HG02973 (cell line): ENCODE results near the gene CHD2.

Source experiments
- ATAC-seq: cut with Tn5 transposase; IDR thresholded peaks from one replicate; pipeline ENCODE4 v1.9.1; 2021; ENCODE audit warnings: moderate library complexity; ENCODE audit not compliant: unreplicated experiment

CHD2 gene

GRCh38 chr15:93063796-93064690 lies 163.9 kb downstream of the CHD2 start:
- no peak for ATAC-seq

GRCh38 chr15:93065641-93066045 lies 165.5 kb downstream of the CHD2 start:
- no peak for ATAC-seq

- ATAC-seq: no peak
Measured at GRCh38 chr15:93066224-93066681, 166.1 kb downstream of the CHD2 start.

GRCh38 chr15:93066834-93067648 lies 166.9 kb downstream of the CHD2 start:
- ATAC-seq: no peak

- ATAC-seq: no peak
Measured at GRCh38 chr15:93067649-93068085, 167.5 kb downstream of the CHD2 start.

- no peak for ATAC-seq
Measured at GRCh38 chr15:93068581-93069199, 168.6 kb downstream of the CHD2 start.

- no peak for ATAC-seq
Measured at GRCh38 chr15:93070132-93070531, 170.0 kb downstream of the CHD2 start.

GRCh38 chr15:93070551-93071296 lies 170.6 kb downstream of the CHD2 start:
- ATAC-seq: no peak

GRCh38 chr15:93071469-93071936 lies 171.4 kb downstream of the CHD2 start:
- ATAC-seq: no peak

GRCh38 chr15:93072011-93072410 lies 171.9 kb downstream of the CHD2 start:
- no peak for ATAC-seq

GRCh38 chr15:93072411-93073394 lies 172.6 kb downstream of the CHD2 start:
- no peak for ATAC-seq

- ATAC-seq: no peak
Measured at GRCh38 chr15:93073465-93073952, 173.4 kb downstream of the CHD2 start.

- no peak for ATAC-seq
Measured at GRCh38 chr15:93074599-93074998, 174.5 kb downstream of the CHD2 start.

GRCh38 chr15:93076217-93076616 lies 176.1 kb downstream of the CHD2 start:
- ATAC-seq: no peak

GRCh38 chr15:93076875-93077274 lies 176.8 kb downstream of the CHD2 start:
- ATAC-seq: no peak
